Measurements from ENCODE around the gene NBDY.
A peak's percentile ranks its signal among the peaks of the same experiment; 100 is the strongest.
"Not testable (repeated sequence)": the region's sequence is repeated elsewhere in the genome, so short reads cannot be mapped to it uniquely, and the experiment has no call there.

Gene NBDY

DNA sequence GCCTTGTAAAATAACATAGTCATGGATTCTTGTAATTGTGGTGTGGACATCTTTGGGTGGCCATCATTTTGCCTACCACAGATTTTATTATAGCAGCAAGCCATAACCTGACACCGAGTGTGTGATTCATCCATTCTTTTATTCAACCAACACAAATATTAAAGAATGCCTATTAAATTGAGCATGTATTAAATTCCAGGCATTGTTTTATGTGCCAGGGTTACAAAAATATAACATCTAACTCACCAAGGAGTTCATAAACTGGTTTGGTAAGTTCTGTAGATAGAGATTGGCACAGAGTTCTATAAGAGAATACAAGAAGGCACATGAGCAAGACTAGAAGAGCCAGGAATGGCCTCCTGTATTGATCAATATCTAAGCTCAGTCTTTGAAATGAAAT, 18.0 kb downstream of the NBDY start:
- Histone ChIP-seq H3K9me3 (peaks cover 19% of the 10 kb centered on the region), H3K27ac (no peak overlapping the region), H4K20me1 (peaks cover 43% of the 10 kb centered on the region; the same call in 1 of the 2 replicates), H3K27me3 (peaks cover 81% of the 10 kb centered on the region), H3K4me1 (peaks cover 8% of the 10 kb centered on the region; the same call in 1 of the 2 replicates), H3K9ac (no peak overlapping the region), H3K4me3 (no peak overlapping the region), H3K36me3 (peaks cover 11% of the 10 kb centered on the region; the same call in 1 of the 2 replicates), H3K4me2 (no peak overlapping the region)
- TF ChIP-seq Cebpa-rat (IDR thresholded peaks at IDR 0.05) = no peak

DNA sequence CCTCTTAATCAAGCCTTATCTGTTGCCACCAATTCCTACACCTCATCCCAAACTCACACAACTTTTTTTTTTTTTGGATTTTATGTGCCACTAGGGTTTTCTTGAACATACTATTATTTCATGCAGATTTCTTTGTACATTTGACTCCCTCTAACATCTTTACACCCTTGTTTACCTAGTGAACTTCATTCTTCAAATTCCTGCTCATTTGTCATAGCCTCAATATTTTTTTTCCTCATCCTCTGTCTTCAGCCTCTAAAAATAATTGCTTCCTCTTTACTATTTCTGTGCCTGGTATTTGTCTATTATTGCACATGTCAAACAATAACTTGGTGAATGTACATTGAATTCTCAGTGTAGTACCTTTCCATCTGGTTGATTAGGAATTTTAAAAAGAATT, 22.0 kb downstream of the NBDY start:
- Histone ChIP-seq H4K20me1 (peaks cover 34% of the 10 kb centered on the region; the same call in 1 of the 2 replicates), H3K9ac (no peak overlapping the region), H3K27ac (no peak overlapping the region), H3K4me3 (no peak overlapping the region), H3K4me1 (peaks cover 8% of the 10 kb centered on the region; the same call in 1 of the 2 replicates), H3K27me3 (peaks cover 82% of the 10 kb centered on the region), H3K4me2 (no peak overlapping the region), H3K36me3 (0 out of 2 replicates have a peak, but pooled peaks cover 15% of the 10 kb centered on the region), H3K9me3 (peaks cover 5% of the 10 kb centered on the region; the same call in 1 of the 2 replicates)
- TF ChIP-seq Cebpa-rat (IDR thresholded peaks at IDR 0.05) = no peak

DNA sequence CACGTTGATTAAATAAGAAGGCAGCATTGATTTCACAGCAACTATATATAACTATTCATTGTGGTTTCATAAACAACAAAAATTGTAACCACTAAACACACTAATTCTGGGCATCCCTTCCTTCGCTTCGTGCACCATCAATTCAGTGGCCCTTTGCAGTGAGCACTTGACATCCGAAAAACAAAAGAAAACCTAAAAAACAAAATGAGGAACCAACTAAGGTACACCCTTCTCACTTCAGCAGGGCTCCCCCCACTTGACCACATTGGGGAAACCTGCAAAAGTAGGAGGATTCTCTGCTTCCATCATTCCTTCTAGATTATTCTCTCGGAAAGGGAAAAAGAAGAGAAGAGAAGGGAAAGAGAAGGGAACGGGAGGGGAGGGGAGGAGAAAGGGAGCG, 28.3 kb downstream of the NBDY start:
- no peak overlapping the region for H3K4me2 ChIP-seq
- peaks cover 55% of the 10 kb centered on the region for H4K20me1 ChIP-seq

DNA sequence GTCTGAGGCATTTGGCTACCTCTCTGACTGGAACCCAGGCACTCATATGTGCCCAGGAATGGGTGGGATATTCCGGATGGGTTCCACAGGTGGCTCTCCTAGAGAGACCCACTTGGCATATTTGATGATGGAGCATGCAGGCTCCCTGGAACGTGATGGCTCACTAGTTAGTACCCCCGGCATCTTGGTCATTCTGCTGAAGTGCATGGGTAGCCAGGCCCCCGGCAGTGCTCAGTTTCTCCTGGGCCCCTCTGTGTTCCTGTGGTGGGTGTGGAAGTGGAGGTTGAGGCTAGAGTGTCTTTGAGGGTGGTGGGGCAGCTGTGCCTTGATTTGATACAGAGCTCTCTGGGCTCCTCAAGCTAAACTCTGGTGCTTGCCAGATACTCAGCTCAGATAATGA, 29.4 kb downstream of the NBDY start:
- no peak for TF ChIP-seq Cebpa-rat (IDR thresholded peaks at IDR 0.05)
- peaks cover 30% of the 10 kb centered on the region for H3K4me1 ChIP-seq
- H3K9ac ChIP-seq = no peak overlapping the region
- peaks cover 55% of the 10 kb centered on the region for H4K20me1 ChIP-seq
- H3K4me3 ChIP-seq = no peak overlapping the region
- H3K36me3 ChIP-seq = no peaks in the 10 kb centered on the region
- H3K27ac ChIP-seq = no peak overlapping the region
- no peaks in the 10 kb centered on the region; the same call in 1 of the 2 replicates for H3K9me3 ChIP-seq
- H3K4me2 ChIP-seq = no peak overlapping the region
- H3K27me3 ChIP-seq = peaks cover 53% of the 10 kb centered on the region

More for the DNA sequence above, 28.3 kb downstream of the NBDY start:
- peaks cover 64% of the 10 kb centered on the region for H3K27me3 ChIP-seq
- peaks cover 18% of the 10 kb centered on the region for H3K4me1 ChIP-seq
- no peak for TF ChIP-seq Cebpa-rat (IDR thresholded peaks at IDR 0.05)
- H3K27ac ChIP-seq = no peak overlapping the region
- H3K4me3 ChIP-seq = no peak overlapping the region
- 0 out of 2 replicates have a peak, but pooled peaks cover 8% of the 10 kb centered on the region for H3K36me3 ChIP-seq
- H3K9me3 ChIP-seq = no peaks in the 10 kb centered on the region; the same call in 1 of the 2 replicates
- H3K9ac ChIP-seq = no peak overlapping the region

DNA sequence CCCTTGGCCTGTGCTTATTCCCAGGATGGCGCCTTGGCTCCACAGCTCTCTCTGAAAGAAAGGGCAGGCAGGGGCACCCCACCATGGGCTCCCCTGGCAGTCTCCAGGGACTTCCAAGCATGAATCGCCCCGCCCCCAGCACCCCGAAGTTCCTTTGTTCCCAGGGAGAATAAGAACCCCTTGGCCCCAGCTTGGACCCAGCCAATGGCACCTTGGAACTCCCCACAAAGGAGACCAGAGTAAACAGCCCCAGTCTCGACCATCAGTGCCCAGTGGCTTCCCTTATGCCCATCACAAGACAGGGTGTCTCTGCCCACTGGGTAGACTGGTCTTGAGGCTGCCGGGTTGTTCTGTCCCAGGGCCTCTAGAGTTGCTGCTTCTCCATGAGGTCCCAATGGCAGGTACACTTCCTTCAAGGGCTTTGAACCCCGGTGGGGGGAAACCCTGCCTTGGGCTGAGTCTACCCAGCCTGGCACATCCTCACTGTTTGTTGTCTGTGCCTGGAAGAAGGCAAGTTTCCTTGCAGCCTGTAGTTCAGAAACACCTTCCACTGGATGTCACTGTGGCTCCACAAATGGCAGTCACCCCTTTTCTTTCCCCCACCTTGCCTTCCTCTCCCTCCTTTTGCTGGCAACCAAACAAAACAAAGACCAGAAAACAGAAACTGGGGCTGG, 30.8 kb downstream of the NBDY start:
- Histone ChIP-seq H3K27me3 (peaks cover 44% of the 10 kb centered on the region), H3K36me3 (no peaks in the 10 kb centered on the region), H3K9me3 (no peaks in the 10 kb centered on the region), H3K4me2 (no peak overlapping the region), H3K27ac (no peak overlapping the region), H3K4me1 (peaks cover 44% of the 10 kb centered on the region), H3K9ac (no peak overlapping the region), H4K20me1 (peaks cover 56% of the 10 kb centered on the region), H3K4me3 (no peak overlapping the region)
- TF ChIP-seq Cebpa-rat (IDR thresholded peaks at IDR 0.05) = no peak

DNA sequence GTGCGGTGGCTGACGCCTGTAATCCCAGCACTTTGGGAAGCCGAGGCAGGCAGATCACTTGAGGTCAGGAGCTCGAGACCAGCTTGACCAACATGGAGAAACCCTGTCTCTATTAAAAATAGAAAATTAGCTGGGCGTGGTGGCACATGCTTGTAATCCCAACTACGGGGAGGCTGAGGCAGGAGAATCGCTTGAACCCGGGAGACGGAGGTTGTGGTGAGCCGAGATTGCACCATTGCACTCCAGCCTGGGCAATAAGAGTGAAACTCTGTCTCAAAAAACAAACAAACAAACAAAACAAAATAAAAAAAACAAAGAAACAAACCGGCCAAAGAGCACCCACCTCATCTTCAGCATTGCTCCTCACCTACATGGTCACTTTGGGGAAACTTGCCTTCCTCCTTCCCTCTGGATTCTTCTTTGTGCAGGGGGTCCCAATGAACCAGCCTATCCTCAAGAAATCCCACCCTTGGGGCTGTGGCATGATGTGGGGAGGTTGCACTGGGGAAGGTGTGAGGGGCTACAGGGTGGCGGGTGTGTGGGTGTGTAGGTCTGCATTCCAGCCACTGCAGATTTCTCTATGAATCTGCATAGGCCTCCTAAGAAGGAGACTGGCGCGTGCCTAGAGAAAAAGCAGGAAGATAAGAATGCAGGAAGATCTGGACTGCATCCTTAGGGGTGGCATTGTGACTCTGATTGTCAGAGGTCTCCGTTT, 31.5 kb downstream of the NBDY start:
- not testable (repeated sequence) for H3K36me3 ChIP-seq, H3K9ac ChIP-seq, H3K9me3 ChIP-seq, H3K4me2 ChIP-seq, H3K27ac ChIP-seq, H3K4me3 ChIP-seq
- peaks cover 56% of the 10 kb centered on the region for H4K20me1 ChIP-seq
- peaks cover 51% of the 10 kb centered on the region for H3K4me1 ChIP-seq
- peaks cover 44% of the 10 kb centered on the region for H3K27me3 ChIP-seq

DNA sequence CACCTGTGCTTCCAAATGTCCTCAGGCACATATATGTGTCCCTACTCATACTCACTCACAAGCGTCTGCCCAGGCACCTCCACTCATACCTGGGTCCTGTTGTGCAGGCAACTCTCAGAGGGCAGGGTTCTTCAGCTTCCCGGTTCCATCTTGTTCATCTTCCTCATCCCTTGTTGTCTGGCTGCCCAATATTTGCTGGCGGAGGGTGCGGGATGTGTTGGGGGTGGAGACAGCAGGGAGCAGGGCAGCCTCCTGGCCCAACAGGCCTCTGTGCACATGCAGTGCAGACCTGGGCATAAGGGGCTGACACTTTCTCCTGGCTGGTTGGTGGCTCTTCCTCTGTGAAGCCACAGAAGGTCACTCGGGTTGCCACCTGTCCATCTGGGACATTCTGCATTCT, 32.1 kb downstream of the NBDY start:
- Histone ChIP-seq H4K20me1 (peaks cover 56% of the 10 kb centered on the region), H3K4me1 (peaks cover 57% of the 10 kb centered on the region), H3K36me3 (no peaks in the 10 kb centered on the region), H3K4me3 (no peak overlapping the region), H3K27ac (no peak overlapping the region), H3K27me3 (peaks cover 44% of the 10 kb centered on the region), H3K9me3 (no peaks in the 10 kb centered on the region), H3K9ac (no peak overlapping the region), H3K4me2 (peak overlapping the region; percentile 90)
- TF ChIP-seq Cebpa-rat (IDR thresholded peaks at IDR 0.05) = no peak

DNA sequence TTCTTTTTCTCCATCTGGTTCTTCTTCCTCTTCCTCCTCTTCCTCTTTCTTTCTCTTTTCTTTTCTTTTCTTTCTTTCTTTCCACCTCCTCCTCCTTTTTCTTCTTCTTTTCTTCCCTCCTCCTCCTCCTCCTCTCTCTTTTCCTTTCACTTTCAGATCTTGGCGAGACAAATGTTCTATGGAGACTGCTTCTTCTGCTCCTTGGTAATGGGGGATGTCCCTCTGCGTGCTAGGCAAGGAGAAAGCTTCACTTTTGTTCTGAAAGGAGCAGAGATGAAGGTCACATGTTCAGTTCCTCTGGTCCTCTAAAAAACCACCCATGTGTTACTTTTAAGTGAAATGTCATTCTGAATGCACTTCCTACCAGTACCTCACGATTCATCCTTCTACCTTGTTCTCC, 33.2 kb downstream of the NBDY start:
- Histone ChIP-seq H3K27me3 (peaks cover 39% of the 10 kb centered on the region), H3K36me3 (peaks cover 9% of the 10 kb centered on the region), H3K4me2 (peak overlapping the region; percentile 90), H3K9me3 (no peaks in the 10 kb centered on the region), H3K27ac (peak overlapping the region; percentile 95), H4K20me1 (peaks cover 54% of the 10 kb centered on the region), H3K9ac (peak overlapping the region; percentile 25), H3K4me1 (peaks cover 63% of the 10 kb centered on the region), H3K4me3 (no peak overlapping the region)
- no peak for TF ChIP-seq Cebpa-rat (IDR thresholded peaks at IDR 0.05)

DNA sequence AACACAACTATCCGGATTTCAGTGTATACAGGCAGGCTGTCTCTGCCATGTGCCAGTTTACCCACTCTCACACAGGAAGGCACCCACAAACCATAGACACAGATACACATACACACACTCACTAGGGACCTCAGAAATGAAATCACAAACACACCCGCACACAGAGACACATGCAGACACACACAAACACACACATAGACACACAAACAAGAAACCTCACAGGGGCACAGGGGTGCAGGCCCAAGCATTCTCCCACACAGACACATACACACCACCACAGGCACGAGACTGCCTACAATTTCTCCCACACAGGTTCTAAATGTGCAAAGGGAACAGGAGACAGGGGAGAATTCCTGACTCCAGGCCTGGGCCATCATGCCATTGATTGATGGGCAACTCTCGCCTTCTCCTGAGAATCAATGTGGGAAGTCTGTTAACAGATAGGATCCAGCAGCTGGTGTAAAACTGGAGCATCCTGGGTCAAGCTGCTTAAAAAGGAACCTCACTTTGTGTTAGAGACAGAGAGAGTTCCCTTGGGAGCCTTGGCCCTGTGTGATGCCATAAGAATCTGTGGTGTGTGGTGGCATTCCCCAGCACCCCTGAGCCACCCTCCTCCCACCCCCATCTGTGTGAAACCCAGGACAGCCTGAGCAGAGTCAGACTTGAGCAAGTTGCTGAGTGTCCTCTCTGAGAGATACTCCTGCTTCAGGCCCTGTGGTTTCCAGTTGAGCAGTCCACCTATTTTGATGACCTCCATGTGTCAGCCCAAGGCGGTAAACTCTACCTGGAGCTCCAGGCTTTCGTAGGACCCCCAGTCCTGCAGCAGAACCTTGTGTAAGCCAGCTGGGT, 33.9 kb downstream of the NBDY start:
- peak overlapping the region; percentile 95 for H3K27ac ChIP-seq
- no peak for TF ChIP-seq Cebpa-rat (IDR thresholded peaks at IDR 0.05)
- peaks cover 46% of the 10 kb centered on the region for H4K20me1 ChIP-seq
- H3K27me3 ChIP-seq = peaks cover 32% of the 10 kb centered on the region
- H3K4me1 ChIP-seq = peaks cover 60% of the 10 kb centered on the region
- peak overlapping the region; percentile 90 for H3K4me2 ChIP-seq
- peaks cover 11% of the 10 kb centered on the region for H3K36me3 ChIP-seq
- no peaks in the 10 kb centered on the region for H3K9me3 ChIP-seq
- peak overlapping the region; percentile 86 for H3K9ac ChIP-seq
- H3K4me3 ChIP-seq = peak overlapping the region; percentile 76

All from BLaER1 (cell line).